Testis (tissue), 3 donors: ENCODE measurements around the gene TNNT1. TPM values are rescaled to one million over a fixed set of nuclear protein-coding genes. Genes with fewer than 3 reads are reported as not detected.
A peak's percentile ranks its signal among the peaks of the same experiment; 100 is the strongest.

ENCODE experiments used
- DNase-seq: peaks from one replicate; pipeline ENCODE4 v3.0.0-alpha.2; 2019
- H3K27ac ChIP-seq, 2 donors: fragments of 200-600 bp; sonication (generic); one replicate each; pipeline ENCODE4 v1.5.1; 2019
- H3K27me3 ChIP-seq: fragments of 200-600 bp; sonication (generic); one replicate; pipeline ENCODE4 v1.5.1; 2019
- H3K36me3 ChIP-seq: fragments of 200-600 bp; sonication (generic); one replicate; pipeline ENCODE4 v1.5.1; 2017; ENCODE audit warnings: low read depth; ENCODE audit errors: missing control alignments
- H3K4me1 ChIP-seq: fragments of 200-600 bp; sonication (generic); one replicate; pipeline ENCODE4 v1.5.1; 2019
- H3K4me3 ChIP-seq, 2 donors: fragments of 200-600 bp; sonication (generic); one replicate each; pipeline ENCODE4 v1.5.1; 2017 to 2019
- H3K9me3 ChIP-seq: fragments of 200-600 bp; sonication (generic); one replicate; pipeline ENCODE4 v1.5.1; 2017
- POLR2A ChIP-seq: fragments of 450-650 bp; IDR thresholded peaks from one replicate; pipeline ENCODE4 v1.6.1; 2017; ENCODE audit warnings: antibody characterized with exemption, mild to moderate bottlenecking, moderate library complexity
- WGBS, 2 donors: methylation state at CpG; one replicate each; pipeline ENCODE4 v1.1.5; 2018; 5-methylcytosine and 5-hydroxymethylcytosine counted together
- intact Hi-C: fragments of 100-400 bp; cut with DNase I; formaldehyde crosslinking; loops from one replicate; pipeline ENCODE4 v1.15.1; 2023; ENCODE audit warnings: low total_unique reads
- polyA plus RNA-seq: library from polyadenylated mRNA; stranded (reverse); fragments of 350-450 nt; fragmentation: Illumina TruSeq; extraction: RNeasy Lipid Tissue Mini Kit (QIAGEN cat#74804); gene quantifications from one replicate; pipeline ENCODE4 v1.2.3, GENCODE V29; 2014; ENCODE audit warnings: low read depth, low replicate concordance; ENCODE audit not compliant: insufficient read depth
- total RNA-seq, 2 donors: library from RNA; depleted of rRNA; stranded (reverse); fragments of >200 nt; gene quantifications; one replicate each; pipeline ENCODE4 v1.2.3, GENCODE V29; 2016
- TF ChIP-seq, protein P1 (sequence below), 3 experiments: fragments of 450-650 bp in 2 of 3; fragments of 200-600 bp in 1 of 3; sonication (generic) in 1 of 3; IDR thresholded peaks; one replicate each; pipeline ENCODE4 v1.5.1; 2016 to 2019; ENCODE audit warnings: antibody characterized with exemption in 3 of 3, mild to moderate bottlenecking in 2 of 3, moderate library complexity in 1 of 3

Gene TNNT1
- total and polyA plus RNA-seq, 3 donors from 2014 or later, result 13.0 to 84.0 (median 14.5) TPM

GRCh38 chr19:55179606-55180484 is 30.8 kb upstream of the TNNT1 start, which contains the start of gene SYT5:
Gene SYT5 (minus strand): TSS chr19:55180289. CDS start chr19:55179041, 1,248 bp downstream.
- Histone ChIP-seq H3K27me3 (no peaks in the 10 kb centered on the region), H3K36me3 (no peaks in the 10 kb centered on the region), H3K4me3 (peak within 1 kb of the TSS; percentile 30 to 44), H3K27ac (no peak within 1 kb of the TSS), H3K4me1 (no peaks in the 10 kb centered on the region), H3K9me3 (no peaks in the 10 kb centered on the region)
- TF ChIP-seq, protein P1, sequence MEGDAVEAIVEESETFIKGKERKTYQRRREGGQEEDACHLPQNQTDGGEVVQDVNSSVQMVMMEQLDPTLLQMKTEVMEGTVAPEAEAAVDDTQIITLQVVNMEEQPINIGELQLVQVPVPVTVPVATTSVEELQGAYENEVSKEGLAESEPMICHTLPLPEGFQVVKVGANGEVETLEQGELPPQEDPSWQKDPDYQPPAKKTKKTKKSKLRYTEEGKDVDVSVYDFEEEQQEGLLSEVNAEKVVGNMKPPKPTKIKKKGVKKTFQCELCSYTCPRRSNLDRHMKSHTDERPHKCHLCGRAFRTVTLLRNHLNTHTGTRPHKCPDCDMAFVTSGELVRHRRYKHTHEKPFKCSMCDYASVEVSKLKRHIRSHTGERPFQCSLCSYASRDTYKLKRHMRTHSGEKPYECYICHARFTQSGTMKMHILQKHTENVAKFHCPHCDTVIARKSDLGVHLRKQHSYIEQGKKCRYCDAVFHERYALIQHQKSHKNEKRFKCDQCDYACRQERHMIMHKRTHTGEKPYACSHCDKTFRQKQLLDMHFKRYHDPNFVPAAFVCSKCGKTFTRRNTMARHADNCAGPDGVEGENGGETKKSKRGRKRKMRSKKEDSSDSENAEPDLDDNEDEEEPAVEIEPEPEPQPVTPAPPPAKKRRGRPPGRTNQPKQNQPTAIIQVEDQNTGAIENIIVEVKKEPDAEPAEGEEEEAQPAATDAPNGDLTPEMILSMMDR (IDR thresholded peaks at IDR 0.05), result no peak
- TF ChIP-seq POLR2A, result no peak
- peak; percentile 43 for DNase-seq
- intact Hi-C loops, result no loop called here
- 0 to 3% methylated on average over 26 to 53 of the region's 68 CpGs for WGBS, 2 donors

DNA sequence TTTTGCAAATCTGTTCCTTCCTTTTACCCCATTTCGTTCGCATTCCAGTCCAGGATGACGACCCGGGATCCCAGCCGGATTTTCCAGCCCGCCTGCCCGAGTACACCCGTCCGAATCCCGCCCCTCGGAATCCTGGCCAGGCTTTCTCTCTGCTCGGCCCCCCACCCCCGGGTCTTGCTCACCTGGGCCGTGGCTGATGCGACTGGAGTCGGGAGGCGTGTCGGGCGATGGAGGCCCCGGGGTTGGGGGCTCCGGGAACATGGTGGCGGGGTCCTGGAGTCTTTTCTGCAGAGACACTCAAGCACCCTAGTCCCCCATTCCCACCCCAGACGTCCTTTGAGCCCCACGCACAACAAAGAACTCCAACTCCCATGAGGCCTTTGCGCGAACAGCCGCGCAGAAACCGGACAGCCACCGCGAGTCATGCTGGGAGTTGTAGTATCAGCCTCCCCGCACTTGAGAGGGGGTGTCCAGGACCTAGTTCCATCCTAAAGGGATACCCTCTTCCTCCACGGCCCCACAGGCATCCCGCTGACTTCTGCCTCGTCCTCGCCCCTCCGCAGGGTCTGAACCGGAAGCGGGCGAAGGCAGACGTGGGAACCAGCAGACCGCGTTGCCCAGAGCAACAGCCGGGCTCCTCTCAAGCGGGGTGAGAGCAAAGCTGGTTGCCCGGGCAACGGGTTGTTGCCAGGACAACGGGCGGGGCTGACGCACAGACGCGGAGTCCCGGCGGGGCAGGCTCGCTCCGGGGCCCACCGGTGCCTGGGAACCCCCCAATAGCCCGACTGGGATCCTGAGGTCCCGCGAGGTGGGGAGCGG is 30.0 kb upstream of the TNNT1 start:
- no peak for TF ChIP-seq POLR2A
- TF ChIP-seq, protein P1 (IDR thresholded peaks at IDR 0.05), result no peak
- intact Hi-C loops, result no loop called here
- Histone ChIP-seq H3K27ac (no peak overlapping the region), H3K9me3 (no peaks in the 10 kb centered on the region), H3K36me3 (no peaks in the 10 kb centered on the region), H3K4me1 (no peaks in the 10 kb centered on the region), H3K4me3 (peak overlapping the region; percentile 30 to 44), H3K27me3 (no peaks in the 10 kb centered on the region)
- DNase-seq, result peak; percentile 85
- WGBS, 2 donors, result 3% methylated on average over 51 of the region's 61 CpGs; no CpG with 5 or more reads in 1 of the 2 donors

DNA sequence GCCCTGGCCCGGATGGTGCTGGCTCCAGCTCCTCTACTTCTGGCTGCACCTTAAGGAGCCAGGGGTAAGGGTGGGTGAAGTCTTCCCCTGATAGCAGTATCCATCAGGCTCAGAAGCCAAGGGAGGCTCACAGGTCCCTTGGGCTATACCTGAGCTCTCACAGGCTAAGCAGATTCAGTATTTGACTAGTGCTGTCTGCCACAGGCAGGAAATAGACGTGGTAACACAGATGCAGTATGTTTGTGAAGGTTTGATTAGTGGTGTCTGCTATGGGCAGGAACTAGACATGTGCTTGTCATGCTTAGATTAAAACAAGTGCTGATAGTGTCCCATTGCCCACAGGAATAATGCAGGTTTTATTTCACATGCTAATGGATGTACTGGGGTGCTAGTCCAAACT is 27.1 kb upstream of the TNNT1 start:
- H3K27me3 ChIP-seq, result no peaks in the 10 kb centered on the region
- no peaks in the 10 kb centered on the region for H3K9me3 ChIP-seq
- DNase-seq, result no peak
- WGBS, 2 donors, result 13 to 25% methylated on average over 2 of the region's 2 CpGs
- intact Hi-C loops, result no loop called here
- H3K4me3 ChIP-seq, result no peak overlapping the region
- no peaks in the 10 kb centered on the region for H3K36me3 ChIP-seq
- peaks cover 4% of the 10 kb centered on the region for H3K4me1 ChIP-seq
- no peak overlapping the region for H3K27ac ChIP-seq
- TF ChIP-seq POLR2A, result no peak

DNA sequence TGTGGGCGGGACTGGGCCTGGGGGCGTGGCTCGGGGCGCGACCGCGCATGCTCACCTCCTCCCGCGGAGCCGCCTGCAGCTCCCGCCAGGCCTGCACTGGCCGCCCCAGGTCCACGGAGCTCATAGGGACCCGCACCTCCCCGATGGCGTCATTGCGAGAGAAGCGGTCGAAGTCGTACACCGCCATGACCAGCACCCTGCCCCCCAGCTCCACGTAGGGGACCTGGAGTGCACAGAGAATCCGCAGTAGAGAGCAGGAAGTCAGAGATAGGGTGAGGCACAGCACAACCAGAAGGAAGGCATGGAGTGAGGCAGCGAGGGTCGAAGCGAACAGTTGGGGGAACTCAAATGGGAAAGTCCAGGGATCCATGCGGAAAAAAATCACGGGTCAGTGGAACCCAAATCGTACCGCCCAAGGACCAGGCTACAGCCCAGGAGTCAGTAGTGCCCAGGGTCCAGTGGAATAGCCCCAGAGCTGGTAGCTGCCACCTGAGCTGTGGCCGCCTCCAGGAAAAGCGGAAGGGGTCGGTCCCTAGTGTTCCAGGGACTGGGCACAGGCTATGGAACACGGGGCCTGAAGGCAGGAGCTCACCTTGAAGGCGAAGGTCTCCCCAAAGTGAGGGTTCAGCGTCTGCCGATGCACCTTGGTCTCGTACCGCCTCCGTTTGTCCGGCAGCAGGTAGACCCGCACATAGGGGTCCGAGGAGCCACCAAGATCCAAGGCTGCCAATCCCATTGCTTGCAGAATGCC is 26.3 kb upstream of the TNNT1 start:
- no peaks in the 10 kb centered on the region for H3K36me3 ChIP-seq
- H3K27me3 ChIP-seq, result no peaks in the 10 kb centered on the region
- peaks cover 4% of the 10 kb centered on the region for H3K4me1 ChIP-seq
- no peaks in the 10 kb centered on the region for H3K9me3 ChIP-seq
- WGBS, 2 donors, result 42 to 50% methylated on average over 20 to 41 of the region's 43 CpGs
- peak; percentile 69 for DNase-seq
- TF ChIP-seq, protein P1 (IDR thresholded peaks at IDR 0.05), result no peak
- no peak for TF ChIP-seq POLR2A
- peak overlapping the region; percentile 18 to 39 for H3K4me3 ChIP-seq
- no peak overlapping the region for H3K27ac ChIP-seq
- intact Hi-C loops, result no loop called here
